GM21528 (cell line): Measurements from ENCODE around the gene DRC3.

Experiments
- ATAC-seq: cut with Tn5 transposase; IDR thresholded peaks from one replicate; pipeline ENCODE4 v1.9.1; 2021; ENCODE audit warnings: mild to moderate bottlenecking, moderate library complexity; ENCODE audit not compliant: unreplicated experiment, low FRiP score

The DRC3 gene

DNA sequence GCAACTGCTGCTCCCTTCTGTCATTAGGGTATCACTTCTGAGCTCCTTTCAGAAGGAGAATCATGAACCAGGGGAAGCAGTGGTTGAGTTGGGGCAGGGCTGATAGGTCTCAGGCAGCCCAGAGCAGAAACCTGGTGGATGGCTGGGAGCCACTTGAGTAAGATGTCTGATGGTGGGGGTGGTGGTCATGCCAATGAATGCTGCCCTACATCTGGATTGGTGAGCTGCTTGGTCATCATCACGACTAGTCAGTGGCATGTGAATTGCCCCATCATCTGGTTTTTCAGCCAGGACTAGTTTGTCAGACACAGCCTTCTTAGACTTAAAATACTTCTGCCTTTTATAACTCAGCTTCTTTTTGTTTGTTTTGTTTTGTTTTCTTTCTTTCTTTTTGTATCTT is 69.1 kb downstream of the DRC3 start:
- ATAC-seq, result no peak

- no peak for ATAC-seq
Measured at GRCh38 chr17:18042983-18043382, 70.3 kb downstream of the DRC3 start.

DNA sequence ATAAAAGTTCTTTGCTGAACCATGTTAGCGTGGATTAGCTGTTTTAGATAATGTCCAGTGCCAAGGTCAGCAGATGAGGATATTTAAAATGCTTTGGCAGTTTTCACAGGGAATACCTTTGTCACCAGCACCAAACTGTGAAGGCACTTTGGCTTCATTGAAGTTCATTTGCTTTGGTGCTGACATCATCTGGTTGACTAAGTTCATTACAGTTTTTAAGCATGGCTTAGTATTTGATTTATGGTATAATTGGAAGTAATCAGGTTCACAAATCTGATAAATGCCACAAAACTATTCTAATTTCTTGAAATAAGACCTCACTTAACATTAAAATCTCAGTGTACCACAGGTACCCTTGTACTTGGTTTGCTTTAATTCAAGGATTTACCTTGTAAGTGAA is 70.8 kb downstream of the DRC3 start:
- ATAC-seq, result no peak

DNA sequence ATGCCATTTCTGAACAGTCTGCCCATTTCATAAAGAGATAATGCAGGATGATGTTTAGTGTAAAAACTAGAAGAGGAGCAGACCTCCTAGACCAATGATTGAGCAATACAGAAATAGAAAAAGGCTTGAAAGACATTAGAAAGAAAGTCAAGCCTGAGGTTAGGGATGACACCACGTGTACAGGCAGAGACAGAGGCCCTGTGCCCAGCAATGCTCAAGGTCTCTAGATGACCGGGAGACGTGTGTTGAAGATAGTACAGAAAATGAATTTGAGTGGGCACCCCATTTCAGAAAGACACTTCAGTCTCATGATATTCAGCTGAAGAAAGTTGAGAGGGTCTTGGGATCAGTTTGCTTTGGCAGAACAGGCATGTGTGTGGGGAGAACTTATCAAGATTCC is 71.9 kb downstream of the DRC3 start:
- ATAC-seq, result no peak

GRCh38 chr17:18045691-18046350 is 73.2 kb downstream of the DRC3 start:
- no peak for ATAC-seq

DNA sequence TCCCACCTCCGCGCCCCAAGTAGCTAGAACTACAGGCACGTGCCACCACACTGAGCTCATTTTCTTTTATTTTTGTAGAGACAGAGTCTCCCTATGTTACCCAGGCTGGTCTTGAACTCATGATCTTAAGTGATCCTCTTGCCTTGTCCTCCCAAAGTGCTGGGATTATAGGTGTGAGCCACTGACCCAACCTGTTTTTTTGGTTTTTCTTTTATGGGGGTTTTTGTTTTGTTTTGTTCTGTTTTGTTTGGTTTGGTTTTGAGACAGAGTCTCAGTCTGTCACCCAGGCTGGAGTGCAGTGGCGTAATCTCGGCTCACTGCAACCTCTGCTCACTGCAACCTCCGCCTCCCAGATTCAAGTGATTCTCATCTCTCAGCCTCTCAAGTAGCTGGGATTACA is 82.9 kb downstream of the DRC3 start:
- ATAC-seq, result no peak

DNA sequence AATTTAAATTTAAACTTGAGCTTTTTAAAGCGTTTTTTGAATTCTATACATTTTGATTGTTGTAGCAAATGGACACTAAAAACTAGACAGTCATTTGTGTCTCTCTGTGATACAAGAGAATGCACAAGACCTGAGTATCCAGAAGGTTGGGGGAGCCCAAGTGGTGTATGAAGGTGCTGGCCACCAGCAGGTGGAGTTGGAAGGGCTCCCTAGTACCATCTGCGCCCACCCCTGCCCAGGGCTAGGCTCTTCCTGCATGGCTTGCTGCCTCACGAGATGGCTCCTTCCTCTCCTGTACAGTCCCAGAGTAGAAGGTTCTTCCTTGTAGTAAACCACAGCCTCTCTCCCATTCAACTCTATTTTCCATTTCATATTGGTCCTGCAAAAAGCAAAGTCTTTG is 83.6 kb downstream of the DRC3 start:
- ATAC-seq, result no peak

DNA sequence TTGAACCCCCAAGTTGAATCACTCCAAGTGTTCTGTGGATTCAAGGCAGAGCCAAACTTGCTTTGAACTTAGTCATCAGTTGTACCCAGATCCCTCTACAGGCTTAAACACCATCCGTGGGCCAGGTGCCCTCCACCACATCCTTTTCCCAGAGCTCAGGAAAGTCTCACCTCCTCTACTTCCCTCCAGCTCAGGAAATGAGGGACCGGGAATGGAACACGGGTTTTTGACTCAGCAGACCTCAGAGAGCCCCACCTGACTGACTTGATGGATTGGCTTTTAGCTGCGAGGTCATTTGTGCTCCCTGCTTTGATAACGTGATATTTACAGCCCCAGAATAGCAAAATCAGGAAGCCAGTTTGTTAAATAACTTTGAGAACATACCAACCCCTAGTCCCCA is 86.6 kb downstream of the DRC3 start:
- ATAC-seq, result no peak

- no peak for ATAC-seq
Measured at GRCh38 chr17:18064053-18064452, 91.4 kb downstream of the DRC3 start.

DNA sequence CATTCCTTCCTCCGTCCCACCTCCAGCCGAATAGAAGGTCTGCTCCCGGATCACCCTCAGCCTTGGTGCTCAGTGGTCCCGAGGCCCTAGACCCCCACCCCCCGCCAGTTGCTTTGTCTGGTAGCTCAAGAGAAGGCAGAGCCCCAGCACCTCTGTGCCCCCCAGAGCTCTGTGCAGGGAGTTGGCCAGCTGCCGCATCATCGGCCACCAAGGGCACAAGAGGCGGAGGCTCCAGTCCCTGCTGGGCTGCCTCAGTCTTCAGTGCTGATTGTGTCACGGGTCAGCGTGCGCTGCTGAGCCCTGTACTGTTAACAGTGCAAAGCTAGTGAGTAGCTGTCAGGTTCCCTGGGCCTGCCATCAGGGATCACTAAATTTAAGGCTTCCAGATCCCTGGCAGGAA is 92.9 kb downstream of the DRC3 start:
- no peak for ATAC-seq
